ENCODE measurements around the gene HNRNPR.

DNA sequence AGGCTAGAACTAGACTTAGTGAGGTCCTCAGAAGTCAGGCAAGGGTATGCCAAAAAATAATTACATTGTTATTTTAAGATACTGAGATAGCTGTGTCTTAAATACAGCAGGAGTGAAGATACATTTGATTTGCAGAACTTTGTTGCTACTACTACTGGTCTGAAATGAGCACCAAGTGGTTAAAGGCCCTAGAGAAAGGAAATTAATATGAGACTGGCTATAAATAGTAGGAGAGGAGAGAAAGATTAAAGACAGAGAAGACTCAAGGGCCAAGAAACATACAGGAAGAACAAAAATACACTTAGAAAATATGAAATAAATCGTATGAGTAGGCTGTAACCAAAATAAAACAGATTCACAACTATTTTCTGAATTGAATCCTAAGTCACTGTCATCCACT, 21.3 kb downstream of the HNRNPR start:
- no peak for TF ChIP-seq CTCF (conservative IDR thresholded peaks at IDR 0.05; ENCODE audit: low read depth, low read length)
- no peak for TF ChIP-seq EZH2 (IDR thresholded peaks at IDR 0.05; ENCODE audit: low read length, unreplicated experiment)

Measured in PC-3 (cell line).